Gastrocnemius medialis (tissue), 4 donors: Measurements from ENCODE around the gene IRAK1BP1. TPM values are rescaled to one million over a fixed set of nuclear protein-coding genes. Genes with fewer than 3 reads are reported as not detected.

Experiments used
- ATAC-seq, 2 donors: fragments of 150-250 bp; one replicate each; pipeline ENCODE4 v1.9.1; 2016
- DNase-seq, 2 donors: peaks; one replicate each; pipeline ENCODE4 v3.0.0-alpha.2; 2019
- H3K27ac ChIP-seq, 4 donors: fragments of 200-600 bp; sonication (generic); 1 replicate in 1 of 4; 2 replicates in 3 of 4; pipeline ENCODE4 v1.5.1; 2016 to 2018; ENCODE audit warnings: mild to moderate bottlenecking in 2 of 4, moderate library complexity in 1 of 4
- H3K27me3 ChIP-seq, 3 donors: fragments of 200-600 bp; sonication (generic) in 2 of 3; 1 replicate in 1 of 3; 2 replicates in 2 of 3; pipeline versions ENCODE4 v1.5.1 to v1.6.0; 2016 to 2019; ENCODE audit warnings: mild to moderate bottlenecking in 1 of 3, moderate library complexity in 1 of 3
- H3K36me3 ChIP-seq, 2 donors: fragments of 200-600 bp; sonication (generic) in 1 of 2; one replicate each; pipeline ENCODE4 v1.5.1; 2017 to 2018
- H3K4me1 ChIP-seq, 2 donors: fragments of 200-600 bp; sonication (generic) in 1 of 2; one replicate each; pipeline ENCODE4 v1.5.1; 2016 to 2017; ENCODE audit warnings: mild to moderate bottlenecking in 2 of 2
- H3K4me3 ChIP-seq, 4 donors: fragments of 200-600 bp; sonication (generic) in 3 of 4; 1 replicate in 1 of 4; 2 replicates in 3 of 4; pipeline ENCODE4 v1.5.1; 2016 to 2019; ENCODE audit warnings: mild to moderate bottlenecking in 2 of 4
- H3K9me3 ChIP-seq, 3 donors: fragments of 200-600 bp; sonication (generic) in 2 of 3; 1 replicate in 1 of 3; 2 replicates in 2 of 3; pipeline ENCODE4 v1.5.1; 2016 to 2019
- POLR2A ChIP-seq, 2 donors: fragments of 450-650 bp; IDR thresholded peaks; one replicate each; pipeline ENCODE4 v1.6.1; 2017; ENCODE audit warnings: antibody characterized with exemption in 2 of 2, mild to moderate bottlenecking in 2 of 2, moderate library complexity in 2 of 2
- in situ Hi-C, 4 donors: fragments of 200-750 bp; cut with MboI; loops; one replicate each; pipeline versions ENCODE4 v1.15.0 to v1.8.0; 2017; ENCODE audit warnings: low sequenced_read_pairs in 4 of 4
- intact Hi-C: fragments of 100-400 bp; cut with DNase I; formaldehyde crosslinking; loops from one replicate; pipeline ENCODE4 v1.15.1; 2023; ENCODE audit warnings: low total_unique reads
- total RNA-seq, 4 donors: library from RNA; depleted of rRNA; stranded (reverse); fragments of >200 nt; gene quantifications; one replicate each; pipeline versions ENCODE4 v1.1.0 to v1.2.3, GENCODE V29; 2016
- TF ChIP-seq, protein P1 (sequence below), 5 experiments: fragments of 450-650 bp in 3 of 5; fragments of 200-600 bp in 2 of 5; sonication (generic) in 2 of 5; IDR thresholded peaks in 4 of 5; conservative IDR thresholded peaks in 1 of 5; 1 replicate in 4 of 5; 2 replicates in 1 of 5; pipeline ENCODE4 v1.5.1; 2016 to 2019; ENCODE audit warnings: antibody characterized with exemption in 5 of 5, mild to moderate bottlenecking in 3 of 5, moderate library complexity in 3 of 5

The IRAK1BP1 gene
- total RNA-seq, 4 donors from 2014 or later: 0.75 to 1.8 (median 1.0) TPM

- no peaks in the 10 kb centered on the region for H3K9me3 ChIP-seq
These were observed 28.9 kb downstream of the IRAK1BP1 start for GRCh38 chr6:78896227-78896626.

DNA sequence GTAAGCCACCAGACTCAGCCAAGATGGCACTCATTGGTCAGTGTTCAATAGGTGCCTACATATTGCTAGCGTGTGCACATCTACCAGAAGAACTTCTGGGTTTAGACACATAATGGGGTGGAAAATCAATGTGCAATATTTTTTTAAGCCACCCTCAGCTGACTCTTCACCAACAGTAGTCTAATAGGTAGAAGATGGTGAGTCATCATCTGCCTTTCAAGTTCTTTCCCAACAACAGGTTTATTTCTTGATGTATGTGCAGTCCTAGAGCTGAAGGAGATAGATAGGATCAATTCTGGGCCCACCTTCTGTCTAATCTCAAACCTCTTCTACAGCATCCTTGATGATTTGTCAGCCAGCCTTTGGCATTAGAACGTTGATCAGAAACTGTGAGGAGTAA lies 41.3 kb downstream of the IRAK1BP1 start:
- no peak for ATAC-seq
- no peak overlapping the region for H3K27ac ChIP-seq
- H3K4me3 ChIP-seq: no peak overlapping the region
- intact Hi-C loops: no loop called here
- H3K36me3 ChIP-seq: no peaks in the 10 kb centered on the region
- in situ Hi-C loops: no loop called here
- no peaks in the 10 kb centered on the region for H3K9me3 ChIP-seq
- TF ChIP-seq, protein P1, sequence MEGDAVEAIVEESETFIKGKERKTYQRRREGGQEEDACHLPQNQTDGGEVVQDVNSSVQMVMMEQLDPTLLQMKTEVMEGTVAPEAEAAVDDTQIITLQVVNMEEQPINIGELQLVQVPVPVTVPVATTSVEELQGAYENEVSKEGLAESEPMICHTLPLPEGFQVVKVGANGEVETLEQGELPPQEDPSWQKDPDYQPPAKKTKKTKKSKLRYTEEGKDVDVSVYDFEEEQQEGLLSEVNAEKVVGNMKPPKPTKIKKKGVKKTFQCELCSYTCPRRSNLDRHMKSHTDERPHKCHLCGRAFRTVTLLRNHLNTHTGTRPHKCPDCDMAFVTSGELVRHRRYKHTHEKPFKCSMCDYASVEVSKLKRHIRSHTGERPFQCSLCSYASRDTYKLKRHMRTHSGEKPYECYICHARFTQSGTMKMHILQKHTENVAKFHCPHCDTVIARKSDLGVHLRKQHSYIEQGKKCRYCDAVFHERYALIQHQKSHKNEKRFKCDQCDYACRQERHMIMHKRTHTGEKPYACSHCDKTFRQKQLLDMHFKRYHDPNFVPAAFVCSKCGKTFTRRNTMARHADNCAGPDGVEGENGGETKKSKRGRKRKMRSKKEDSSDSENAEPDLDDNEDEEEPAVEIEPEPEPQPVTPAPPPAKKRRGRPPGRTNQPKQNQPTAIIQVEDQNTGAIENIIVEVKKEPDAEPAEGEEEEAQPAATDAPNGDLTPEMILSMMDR (IDR thresholded peaks at IDR 0.05 in 4 of 5, conservative IDR thresholded peaks at IDR 0.05 in 1 of 5): no peak
- no peak for TF ChIP-seq POLR2A (IDR thresholded peaks at IDR 0.05)
- H3K4me1 ChIP-seq: no peaks in the 10 kb centered on the region
- no peak for DNase-seq
- peaks cover 0 to 6% (median 0%) of the 10 kb centered on the region in 3 donors for H3K27me3 ChIP-seq

More at GRCh38 chr6:78896227-78896626, 28.9 kb downstream of the IRAK1BP1 start:
- intact Hi-C loops (no loop called here), in situ Hi-C loops (no loop called here)
- Histone ChIP-seq H3K4me1 (no peaks in the 10 kb centered on the region), H3K36me3 (no peaks in the 10 kb centered on the region), H3K4me3 (no peak overlapping the region), H3K27ac (no peak overlapping the region), H3K27me3 (no peaks in the 10 kb centered on the region)
- DNase-seq (no peak), ATAC-seq (no peak)
- TF ChIP-seq POLR2A (IDR thresholded peaks at IDR 0.05): no peak
- TF ChIP-seq, protein P1 (IDR thresholded peaks at IDR 0.05 in 4 of 5, conservative IDR thresholded peaks at IDR 0.05 in 1 of 5): no peak

GRCh38 chr6:78909391-78909790 lies 42.0 kb downstream of the IRAK1BP1 start:
- no peak for ATAC-seq
- no peak for DNase-seq
- Histone ChIP-seq H3K4me1 (no peaks in the 10 kb centered on the region), H3K27me3 (peaks cover 0 to 6% (median 0%) of the 10 kb centered on the region in 3 donors), H3K27ac (no peak overlapping the region), H3K9me3 (no peaks in the 10 kb centered on the region), H3K4me3 (no peak overlapping the region), H3K36me3 (no peaks in the 10 kb centered on the region)
- TF ChIP-seq, protein P1 (IDR thresholded peaks at IDR 0.05 in 4 of 5, conservative IDR thresholded peaks at IDR 0.05 in 1 of 5): no peak
- no peak for TF ChIP-seq POLR2A (IDR thresholded peaks at IDR 0.05)
- intact Hi-C loops: no loop called here
- in situ Hi-C loops: no loop called here

DNA sequence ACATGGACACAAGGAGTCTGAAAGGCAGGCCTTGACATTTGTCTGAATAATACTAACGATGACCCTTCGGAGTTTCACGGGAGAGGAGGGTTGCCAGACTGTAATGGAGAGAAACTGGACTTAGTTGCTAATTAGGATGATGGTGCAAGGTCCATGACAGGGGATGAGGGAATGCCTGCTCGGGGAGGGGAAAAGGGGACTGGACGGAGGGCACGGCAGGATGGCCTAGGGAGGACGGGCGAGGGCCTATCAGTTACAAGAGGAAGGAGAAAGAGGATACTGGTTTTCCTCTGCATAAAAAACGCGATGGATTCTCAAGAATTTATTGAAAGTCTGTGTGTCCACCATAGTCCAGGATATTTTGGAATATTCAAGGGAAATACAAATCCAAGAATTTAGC lies 42.7 kb downstream of the IRAK1BP1 start:
- Histone ChIP-seq H3K36me3 (no peaks in the 10 kb centered on the region), H3K4me1 (no peaks in the 10 kb centered on the region), H3K27ac (no peak overlapping the region), H3K27me3 (peaks cover 0 to 6% (median 0%) of the 10 kb centered on the region in 3 donors), H3K9me3 (no peaks in the 10 kb centered on the region), H3K4me3 (peak overlapping the region in 2 of 4 donors; percentile 50)
- in situ Hi-C loops (no loop called here), intact Hi-C loops (no loop called here)
- DNase-seq (no peak), ATAC-seq (no peak)
- TF ChIP-seq POLR2A (IDR thresholded peaks at IDR 0.05): no peak
- TF ChIP-seq, protein P1 (IDR thresholded peaks at IDR 0.05 in 4 of 5, conservative IDR thresholded peaks at IDR 0.05 in 1 of 5): no peak

GRCh38 chr6:78910591-78911171 lies 43.3 kb downstream of the IRAK1BP1 start:
- H3K27ac ChIP-seq: no peak overlapping the region

More at GRCh38 chr6:78910591-78911171, 43.3 kb downstream of the IRAK1BP1 start:
- no peak for TF ChIP-seq POLR2A (IDR thresholded peaks at IDR 0.05)
- TF ChIP-seq, protein P1 (IDR thresholded peaks at IDR 0.05 in 4 of 5, conservative IDR thresholded peaks at IDR 0.05 in 1 of 5): no peak
- H3K4me3 ChIP-seq: peak overlapping the region; percentile 36 to 50 (median 46)
- H3K36me3 ChIP-seq: no peaks in the 10 kb centered on the region
- H3K4me1 ChIP-seq: no peaks in the 10 kb centered on the region
- in situ Hi-C loops: no loop called here
- H3K9me3 ChIP-seq: no peaks in the 10 kb centered on the region
- ATAC-seq: no peak
- intact Hi-C loops: no loop called here
- peaks cover 0 to 6% (median 0%) of the 10 kb centered on the region in 3 donors for H3K27me3 ChIP-seq
- DNase-seq: no peak
